Tibial nerve (tissue), 4 donors: ENCODE results near the gene GRM4. TPM values are rescaled to one million over a fixed set of nuclear protein-coding genes. Genes with fewer than 3 reads are reported as not detected.

Experiments
- DNase-seq, 2 donors: peaks; one replicate each; pipeline ENCODE4 v3.0.0-alpha.2; 2019; ENCODE audit warnings: low spot score in 2 of 2
- H3K27ac ChIP-seq, 4 donors: fragments of 200-600 bp; sonication (generic) in 3 of 4; one replicate each; pipeline ENCODE4 v1.5.1; 2017 to 2019; ENCODE audit warnings: mild to moderate bottlenecking in 1 of 4
- H3K27me3 ChIP-seq, 2 donors: fragments of 200-600 bp; sonication (generic) in 1 of 2; one replicate each; pipeline versions ENCODE4 v1.5.1 to v1.6.0; 2017 to 2019
- H3K36me3 ChIP-seq, 3 donors: fragments of 200-600 bp; sonication (generic); one replicate each; pipeline ENCODE4 v1.5.1; 2018 to 2019
- H3K4me1 ChIP-seq, 4 donors: fragments of 200-600 bp; sonication (generic) in 3 of 4; one replicate each; pipeline ENCODE4 v1.5.1; 2017 to 2019
- H3K4me3 ChIP-seq, 4 donors: fragments of 200-600 bp; sonication (generic) in 3 of 4; one replicate each; pipeline ENCODE4 v1.5.1; 2017 to 2019; ENCODE audit warnings: mild to moderate bottlenecking in 1 of 4, moderate library complexity in 1 of 4
- H3K9me3 ChIP-seq, 4 donors: fragments of 200-600 bp; sonication (generic) in 3 of 4; one replicate each; pipeline ENCODE4 v1.5.1; 2017 to 2019
- CTCF ChIP-seq, 5 experiments: fragments of 200-600 bp in 3 of 5; fragments of 450-650 bp in 2 of 5; sonication (generic) in 3 of 5; IDR thresholded peaks; one replicate each; pipeline ENCODE4 v1.5.1; 2016 to 2019; ENCODE audit warnings: antibody characterized with exemption in 5 of 5, mild to moderate bottlenecking in 3 of 5, moderate library complexity in 2 of 5
- EP300 ChIP-seq, 2 donors: sonication (generic); formaldehyde crosslinking; IDR thresholded peaks; one replicate each; pipeline ENCODE4 v1.6.1; 2017; ENCODE audit warnings: antibody characterized with exemption in 2 of 2, mild to moderate bottlenecking in 1 of 2
- POLR2A ChIP-seq, 2 donors: fragments of 450-650 bp; IDR thresholded peaks; one replicate each; pipeline ENCODE4 v1.6.1; 2017; ENCODE audit warnings: antibody characterized with exemption in 2 of 2, mild to moderate bottlenecking in 2 of 2, moderate library complexity in 2 of 2
- WGBS, 2 donors: methylation state at CpG; one replicate each; pipeline ENCODE4 v1.1.5; 2018; 5-methylcytosine and 5-hydroxymethylcytosine counted together
- total RNA-seq, 4 donors: library from RNA; depleted of rRNA; stranded (reverse); fragments of >200 nt; gene quantifications; one replicate each; pipeline ENCODE4 v1.1.0, GENCODE V29; 2016

Gene GRM4
- total RNA-seq, 4 donors from 2014 or later: not detected

- Histone ChIP-seq H3K36me3 (no peaks in the 10 kb centered on the region), H3K27me3 (peaks cover 0 to 15% of the 10 kb centered on the region in 2 donors), H3K4me3 (no peak overlapping the region), H3K27ac (no peak overlapping the region), H3K9me3 (no peaks in the 10 kb centered on the region), H3K4me1 (no peaks in the 10 kb centered on the region)
- WGBS, 2 donors: 82 to 84% methylated on average over 15 of the region's 15 CpGs
- TF ChIP-seq POLR2A (IDR thresholded peaks at IDR 0.05) (no peak), EP300 (IDR thresholded peaks at IDR 0.05) (no peak), CTCF (IDR thresholded peaks at IDR 0.05) (no peak)
- DNase-seq: no peak
Measured at GRCh38 chr6:34029489-34030280, 116.2 kb downstream of the GRM4 start.

GRCh38 chr6:34028691-34029360 lies 117.1 kb downstream of the GRM4 start:
- no peak for DNase-seq
- Histone ChIP-seq H3K36me3 (no peaks in the 10 kb centered on the region), H3K27me3 (peaks cover 0 to 12% of the 10 kb centered on the region in 2 donors), H3K27ac (no peak overlapping the region), H3K4me1 (no peaks in the 10 kb centered on the region), H3K4me3 (no peak overlapping the region), H3K9me3 (peaks cover 0 to 6% (median 0%) of the 10 kb centered on the region in 4 donors)
- WGBS, 2 donors: 81 to 84% methylated on average over 18 of the region's 18 CpGs
- TF ChIP-seq EP300 (IDR thresholded peaks at IDR 0.05) (no peak), POLR2A (IDR thresholded peaks at IDR 0.05) (no peak), CTCF (IDR thresholded peaks at IDR 0.05) (no peak)

- WGBS, 2 donors: 84 to 85% methylated on average over 25 to 27 of the region's 31 CpGs
- H3K27me3 ChIP-seq: peaks cover 0 to 5% of the 10 kb centered on the region in 2 donors
Measured at GRCh38 chr6:34027939-34028441, 117.9 kb downstream of the GRM4 start.

GRCh38 chr6:34027445-34027936 lies 118.4 kb downstream of the GRM4 start:
- DNase-seq: peak in 1 of 2 donors; percentile 7
- H3K4me3 ChIP-seq: no peak overlapping the region
- WGBS, 2 donors: 68% methylated on average over 6 of the region's 17 CpGs; no CpG with 5 or more reads in 1 of the 2 donors
- peaks cover 0 to 2% of the 10 kb centered on the region in 2 donors for H3K27me3 ChIP-seq
- TF ChIP-seq EP300 (IDR thresholded peaks at IDR 0.05): no peak
- TF ChIP-seq POLR2A (IDR thresholded peaks at IDR 0.05): no peak
- TF ChIP-seq CTCF (IDR thresholded peaks at IDR 0.05): peak; percentile 27 to 75 (median 63)
- H3K9me3 ChIP-seq: peaks cover 0 to 12% (median 0%) of the 10 kb centered on the region in 4 donors
- no peak overlapping the region for H3K27ac ChIP-seq
- H3K4me1 ChIP-seq: no peaks in the 10 kb centered on the region
- H3K36me3 ChIP-seq: no peaks in the 10 kb centered on the region

More at GRCh38 chr6:34027939-34028441, 117.9 kb downstream of the GRM4 start:
- H3K36me3 ChIP-seq: no peaks in the 10 kb centered on the region
- no peak for DNase-seq
- H3K9me3 ChIP-seq: peaks cover 0 to 12% (median 0%) of the 10 kb centered on the region in 4 donors
- no peak overlapping the region for H3K27ac ChIP-seq
- no peaks in the 10 kb centered on the region for H3K4me1 ChIP-seq
- H3K4me3 ChIP-seq: no peak overlapping the region
- TF ChIP-seq POLR2A (IDR thresholded peaks at IDR 0.05): no peak
- TF ChIP-seq EP300 (IDR thresholded peaks at IDR 0.05): no peak
- peak in 1 of 5 experiments; percentile 3 for TF ChIP-seq CTCF (IDR thresholded peaks at IDR 0.05)
